UCSD-AML1 (cell line): ENCODE data around the gene OLR1.

Source experiments
- DNase-seq: peaks from one replicate; lab custom pipeline; 2025; ENCODE audit not compliant: unreplicated experiment; lab: John Stamatoyannopoulos, UW

The OLR1 gene

GRCh38 chr12:10154145-10154496 is 17.8 kb downstream of the OLR1 start:
- no peak for DNase-seq

GRCh38 chr12:10153271-10154144 is 18.4 kb downstream of the OLR1 start:
- peak; percentile 53 for DNase-seq

DNA sequence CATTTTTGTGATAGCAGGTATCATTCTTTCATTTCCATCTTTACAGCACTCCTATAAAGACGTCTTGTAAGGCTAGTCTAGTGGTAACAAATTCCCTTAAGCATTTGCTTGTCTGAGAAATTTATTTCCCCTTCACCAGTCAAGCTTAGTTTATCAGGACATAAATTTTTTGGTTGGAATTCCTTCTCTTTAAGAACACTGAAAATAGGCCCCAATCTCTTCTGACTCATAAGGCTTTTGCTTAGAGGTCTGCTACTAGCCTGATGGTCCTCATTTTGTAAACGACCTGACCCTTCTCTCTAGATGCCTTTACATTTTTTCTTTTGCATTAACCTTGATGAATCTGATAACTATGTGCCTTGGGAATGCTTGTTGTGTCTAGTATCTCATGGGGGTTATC is 20.3 kb downstream of the OLR1 start:
- no peak for DNase-seq

GRCh38 chr12:10147714-10148403 is 24.1 kb downstream of the OLR1 start:
- no peak for DNase-seq

GRCh38 chr12:10142976-10143589 is 28.8 kb downstream of the OLR1 start:
- no peak for DNase-seq

DNA sequence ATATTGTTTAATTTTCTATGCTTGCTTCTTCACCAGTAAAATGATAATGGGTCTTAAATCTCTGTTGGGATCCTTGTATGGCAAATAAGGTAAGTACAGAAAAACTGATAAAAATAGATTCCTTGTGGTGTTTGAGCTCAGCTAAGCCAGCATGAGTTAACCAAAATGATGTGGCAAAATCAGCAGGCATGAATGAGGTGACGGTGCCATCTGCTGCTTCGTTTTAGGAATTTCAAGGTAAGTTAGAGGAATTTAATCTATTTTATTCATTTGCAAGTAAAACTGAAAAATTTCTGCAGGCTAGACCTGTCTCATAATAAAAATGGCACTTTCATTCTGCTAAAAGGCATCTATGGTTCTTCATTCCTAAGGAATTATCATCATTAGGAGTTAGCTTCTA is 31.9 kb downstream of the OLR1 start:
- peak; percentile 52 for DNase-seq

DNA sequence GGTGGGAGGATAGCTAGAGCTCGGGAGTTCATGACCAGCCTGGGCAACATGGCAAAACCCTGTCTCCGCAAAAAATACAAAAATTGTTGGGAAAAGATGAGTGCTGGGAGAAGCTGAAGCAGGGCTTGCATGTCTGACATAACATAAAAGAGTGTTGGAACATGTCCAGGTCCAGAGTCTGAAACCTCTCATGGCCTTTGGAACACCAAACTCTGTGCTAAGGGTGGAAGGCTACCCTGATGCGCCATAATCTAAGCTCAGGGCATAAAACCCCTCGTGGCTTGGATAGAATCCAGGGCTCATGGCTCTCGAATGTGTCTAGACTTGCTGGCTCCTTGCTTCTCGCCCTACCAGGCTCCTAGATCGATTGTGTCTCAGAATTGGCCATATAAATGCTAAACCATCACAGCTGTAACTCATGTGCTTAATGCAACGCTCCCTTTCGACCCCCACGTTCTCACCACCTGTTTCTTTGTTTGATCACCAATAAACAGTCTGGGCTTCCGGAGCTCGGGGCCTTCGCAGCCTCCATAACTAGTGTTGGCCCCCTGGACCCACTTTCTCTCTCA is 35.2 kb downstream of the OLR1 start:
- no peak for DNase-seq

DNA sequence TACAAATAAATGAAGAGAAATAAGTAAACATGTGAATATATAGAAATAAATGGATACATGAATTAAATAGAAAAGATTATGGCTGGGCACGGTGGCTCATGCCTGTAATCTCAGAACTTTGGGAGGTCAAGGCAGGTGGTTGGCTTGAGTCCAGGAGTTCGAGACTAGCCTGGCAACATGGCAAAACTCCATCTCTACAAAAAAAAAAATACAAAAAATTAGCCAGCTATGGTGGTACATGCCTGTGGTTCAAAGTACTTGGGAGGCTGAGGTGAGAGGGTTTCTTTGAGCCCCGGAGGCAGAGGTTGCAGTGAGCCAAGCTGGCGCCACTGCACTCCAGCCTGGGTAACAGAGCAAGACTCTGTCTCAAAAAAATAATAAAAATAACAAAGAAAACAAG is 36.8 kb downstream of the OLR1 start:
- DNase-seq: no peak

DNA sequence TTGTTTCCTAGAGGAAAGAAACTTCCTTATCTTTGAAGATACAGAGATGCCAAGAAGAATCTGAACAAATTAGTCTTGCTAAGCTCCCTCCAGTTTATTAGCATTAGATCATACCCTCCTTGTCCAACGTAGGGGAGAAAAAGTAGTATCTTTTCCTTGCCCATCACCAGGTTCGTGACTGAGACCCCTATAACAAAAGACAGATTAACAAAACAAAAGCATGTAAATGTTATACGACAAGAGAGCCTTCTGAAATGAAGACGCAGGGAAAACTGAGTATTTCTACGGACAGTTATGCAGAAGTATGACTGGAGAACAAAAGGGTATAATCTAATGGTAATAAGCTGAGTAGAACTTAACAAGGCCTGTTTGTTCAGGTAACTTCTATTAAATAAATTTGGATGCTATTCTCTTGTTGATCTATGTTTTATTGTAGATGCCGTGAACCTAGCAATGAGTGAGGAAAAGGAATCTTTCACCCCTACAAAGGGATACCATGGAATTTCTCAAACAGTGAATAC is 39.0 kb downstream of the OLR1 start:
- DNase-seq: no peak

DNA sequence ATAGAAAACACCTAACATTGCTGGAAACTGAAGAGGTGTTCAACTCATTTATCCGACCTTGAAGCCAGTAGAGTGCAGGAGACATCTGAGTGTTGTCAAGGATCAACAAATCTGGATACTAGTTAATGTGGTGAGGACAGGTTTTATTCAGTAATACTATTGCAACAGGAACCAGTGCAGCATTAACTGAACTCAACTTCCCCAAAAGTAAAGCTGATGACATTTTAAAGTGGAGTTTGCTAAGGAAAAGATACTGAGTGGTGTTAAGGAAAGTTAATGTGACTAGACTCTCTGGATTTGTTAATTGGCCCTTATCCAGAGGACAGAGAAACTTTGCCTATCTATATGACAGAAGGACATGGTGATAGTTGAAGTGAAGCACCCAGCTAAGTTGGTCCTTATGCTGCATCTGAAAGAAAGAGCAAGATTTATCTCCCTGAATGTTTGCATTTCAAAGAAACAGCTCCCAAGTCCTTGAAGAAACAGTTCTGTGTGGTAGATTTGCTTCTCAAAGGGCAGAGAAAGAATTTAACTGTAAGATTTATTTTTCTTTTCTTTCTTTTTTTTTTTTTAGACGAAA is 40.7 kb downstream of the OLR1 start:
- no peak for DNase-seq

- no peak for DNase-seq
These were observed 41.9 kb downstream of the OLR1 start, which contains the start of gene CLEC7A for GRCh38 chr12:10130042-10130441. CLEC7A (minus strand) TSS chr12:10130199; CDS start chr12:10130082, 117 bp downstream.

- DNase-seq: peak; percentile 22
These were observed 43.2 kb downstream of the OLR1 start for GRCh38 chr12:10128687-10129086.

DNA sequence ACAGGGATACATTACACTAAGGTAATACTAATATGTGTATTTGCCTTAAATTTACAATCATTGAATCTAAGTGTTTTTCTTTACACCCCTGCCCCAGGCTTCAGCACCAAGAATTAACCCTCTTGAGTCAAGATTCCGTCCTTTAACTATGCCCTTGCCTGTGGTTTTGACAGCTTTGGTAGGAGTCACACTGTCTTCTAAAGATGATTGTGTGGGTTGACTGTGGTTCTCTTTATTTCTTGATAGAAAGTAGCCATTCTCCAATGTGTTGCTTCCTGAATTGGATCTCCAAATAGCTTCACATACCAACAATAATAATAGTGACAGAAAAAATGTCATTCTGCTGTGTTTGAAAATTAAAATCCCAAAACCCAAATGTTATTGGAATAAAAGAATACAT is 45.5 kb downstream of the OLR1 start:
- no peak for DNase-seq

DNA sequence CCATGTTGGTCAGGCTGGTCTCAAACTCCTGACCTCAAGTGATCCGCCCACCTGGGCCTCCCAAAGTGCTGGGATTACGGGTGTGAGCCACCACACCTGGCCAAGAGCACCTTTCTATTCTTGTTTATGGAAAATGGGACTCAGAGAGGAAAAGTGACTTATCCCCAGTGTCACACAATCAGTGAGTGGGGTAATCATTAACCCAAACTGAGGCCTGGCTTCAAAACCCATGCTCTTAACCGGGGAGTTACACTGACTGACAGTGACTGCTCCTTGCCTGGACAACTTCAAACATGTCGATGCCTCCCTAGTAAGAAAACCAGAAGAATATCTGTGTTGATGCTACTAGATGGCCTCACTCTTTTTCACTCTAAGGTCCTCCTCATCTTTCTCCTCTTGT is 49.2 kb downstream of the OLR1 start:
- no peak for DNase-seq

DNA sequence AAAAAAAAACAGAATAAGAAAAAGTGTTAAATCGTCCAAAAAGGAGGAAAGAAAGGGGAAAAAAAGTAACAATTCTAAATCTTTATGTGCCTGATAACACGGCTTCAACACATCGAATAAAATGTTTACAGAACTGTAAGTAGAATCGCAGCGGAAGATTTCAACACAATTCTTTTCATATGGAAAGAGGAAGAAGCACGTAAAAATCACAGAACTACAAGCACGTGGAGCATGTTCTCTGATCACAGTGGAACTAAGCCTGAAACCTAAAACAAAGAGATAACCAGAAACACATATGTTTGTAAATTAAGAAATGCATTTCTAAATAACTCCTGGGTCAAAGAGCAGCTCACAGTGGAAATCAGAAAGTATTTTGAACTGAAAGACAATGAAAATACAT is 50.7 kb downstream of the OLR1 start:
- DNase-seq: no peak

- DNase-seq: no peak
These were observed 52.9 kb downstream of the OLR1 start for GRCh38 chr12:10119066-10119465.

DNA sequence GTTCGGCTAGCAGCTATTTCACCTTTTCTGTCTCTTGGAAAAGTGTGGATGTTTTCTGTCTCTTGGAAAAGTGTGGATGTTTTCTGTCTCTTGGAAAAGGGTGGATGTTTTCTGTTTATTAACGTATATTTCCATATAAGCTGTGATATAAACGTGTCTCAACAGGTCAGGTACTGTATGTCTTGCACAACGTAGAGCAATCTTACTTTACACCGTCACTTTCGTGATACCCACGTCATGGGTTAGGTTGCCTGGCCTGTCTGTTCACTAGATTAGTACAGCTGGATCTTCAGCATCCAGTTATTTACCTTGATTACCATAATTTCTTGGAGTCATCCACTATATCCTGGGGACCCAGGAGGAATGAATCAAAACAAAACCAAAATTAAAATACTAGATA is 56.0 kb downstream of the OLR1 start:
- no peak for DNase-seq

DNA sequence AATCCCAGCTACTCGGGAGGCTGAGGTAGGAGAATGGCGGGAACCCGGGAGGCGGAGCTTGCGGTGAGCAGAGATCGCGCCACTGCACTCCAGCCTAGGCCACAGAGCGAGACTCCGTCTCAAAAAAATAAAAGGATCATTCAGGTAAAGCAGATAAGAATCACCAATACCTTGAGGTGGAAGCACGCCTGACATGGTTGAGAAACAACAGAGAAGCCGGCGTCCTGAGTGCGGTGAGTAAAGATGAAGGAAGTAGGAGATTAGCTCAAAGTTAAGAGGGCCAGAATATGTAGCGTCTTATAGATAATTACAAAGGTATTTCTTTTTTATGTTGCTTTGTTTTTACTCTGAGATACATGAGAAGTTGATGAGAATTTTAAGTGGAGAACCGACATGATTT is 56.6 kb downstream of the OLR1 start:
- DNase-seq: no peak

GRCh38 chr12:10113920-10114319 is 58.0 kb downstream of the OLR1 start:
- DNase-seq: no peak

GRCh38 chr12:10113075-10113474 is 58.9 kb downstream of the OLR1 start:
- no peak for DNase-seq

DNA sequence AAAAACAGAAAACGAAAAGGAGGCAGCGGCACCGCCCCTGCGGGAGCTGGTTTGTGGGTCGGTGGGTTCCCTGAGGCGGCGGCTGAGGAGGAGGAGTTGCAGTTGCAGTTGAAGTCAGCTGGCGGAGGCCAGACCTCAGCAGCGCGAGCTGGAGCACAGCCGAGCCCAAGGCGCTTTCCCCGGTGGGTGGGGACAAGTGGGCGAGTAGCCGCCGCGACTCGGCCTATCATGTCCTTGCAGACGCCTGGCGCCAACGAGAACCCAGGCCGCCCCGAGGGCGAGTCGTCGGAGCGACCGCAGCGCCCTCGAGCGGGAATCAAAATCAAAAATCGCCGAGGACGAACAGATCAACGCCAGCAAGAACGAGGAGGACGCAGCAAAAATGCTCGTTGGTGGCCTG is 60.5 kb downstream of the OLR1 start:
- no peak for DNase-seq
